H1 (cell line): ENCODE results near the gene CUBN. TPM values are rescaled to one million over a fixed set of nuclear protein-coding genes. Genes with fewer than 3 reads are reported as not detected.

Experiments
- CTCF ChIA-PET: fragments of 300-600 bp; sonication (Branson Sonifier 250); formaldehyde crosslinking; loops from one replicate; lab custom pipeline; 2021; ENCODE audit not compliant: partially characterized antibody; lab: Charles Lee
- POLR2A ChIA-PET: fragments of 300-600 bp; sonication (Branson Sonifier 250); formaldehyde crosslinking; loops from one replicate; lab custom pipeline; 2021; ENCODE audit warnings: inconsistent platforms; ENCODE audit not compliant: partially characterized antibody; lab: Charles Lee
- DNase-seq, 2 experiments: peaks; one replicate each; pipeline versions ENCODE4 v3.0.0 to v3.0.0-alpha.2; 2010 to 2022; ENCODE audit warnings: low spot score in 2 of 2, low read depth in 1 of 2, mixed read lengths in 1 of 2
- FAIRE-seq: peaks from 2 replicates; lab custom pipeline; 2011; peaks lifted over from hg19 to GRCh38; lab: Jason Lieb, UNC
- H2AFZ ChIP-seq: 2 replicates; pipeline ENCODE4 v1.8.1; 2012; ENCODE audit warnings: low read length, inconsistent platforms
- H2AK5ac ChIP-seq: 2 replicates; pipeline ENCODE4 v1.6.1; 2013; ENCODE audit warnings: low read depth, low read length
- H2BK120ac ChIP-seq: replicated peaks from 2 replicates; pipeline ENCODE3; 2013; ENCODE audit warnings: low read depth, low read length, inconsistent platforms
- H2BK12ac ChIP-seq: 2 replicates; pipeline ENCODE4 v1.6.1; 2013; ENCODE audit warnings: low read depth, low read length
- H2BK15ac ChIP-seq: 2 replicates; pipeline ENCODE4 v1.6.1; 2013; ENCODE audit warnings: low read length
- H2BK20ac ChIP-seq: 2 replicates; pipeline ENCODE4 v1.6.1; 2013; ENCODE audit warnings: low read length
- H2BK5ac ChIP-seq: 2 replicates; pipeline ENCODE4 v1.6.1; 2013; ENCODE audit warnings: low read depth, low read length
- H3K14ac ChIP-seq: 2 replicates; pipeline ENCODE4 v1.6.1; 2013; ENCODE audit warnings: inconsistent platforms; ENCODE audit not compliant: insufficient read length
- H3K18ac ChIP-seq: 2 replicates; pipeline ENCODE4 v1.6.1; 2013; ENCODE audit warnings: low read length; ENCODE audit errors: extremely low read depth
- H3K23ac ChIP-seq: 2 replicates; pipeline ENCODE4 v1.6.1; 2013; ENCODE audit warnings: inconsistent platforms; ENCODE audit not compliant: insufficient read length
- H3K23me2 ChIP-seq: 2 replicates; pipeline ENCODE4 v1.6.1; 2013; ENCODE audit warnings: low read depth, low read length
- H3K27ac ChIP-seq: 2 replicates; pipeline ENCODE4 v1.6.1; 2011; ENCODE audit warnings: low read depth, low read length, inconsistent platforms
- H3K27me3 ChIP-seq, 4 experiments: replicated peaks in 1 of 4; 1 replicate in 1 of 4; 2 replicates in 3 of 4; pipeline versions ENCODE4 v1.6.1 to v1.8.1; 2011 to 2013; ENCODE audit warnings: low read length in 3 of 4, mild to moderate bottlenecking in 3 of 4, inconsistent platforms in 2 of 4, mixed read lengths in 2 of 4, moderate library complexity in 1 of 4; ENCODE audit not compliant: control insufficient read depth in 3 of 4, insufficient read depth in 3 of 4; ENCODE audit errors: extremely low read depth in 1 of 4
- H3K36me3 ChIP-seq, 4 experiments: 2 replicates each; pipeline versions ENCODE4 v1.6.1 to v1.8.1; 2011 to 2013; ENCODE audit warnings: mild to moderate bottlenecking in 4 of 4, low read length in 3 of 4, moderate library complexity in 2 of 4, control low read depth in 1 of 4, inconsistent platforms in 1 of 4; ENCODE audit not compliant: insufficient read depth in 4 of 4, control insufficient read depth in 2 of 4
- H3K4ac ChIP-seq: replicated peaks from 2 replicates; pipeline ENCODE3; 2013; ENCODE audit warnings: low read length, low read depth, mixed read lengths, inconsistent platforms; ENCODE audit not compliant: insufficient read length
- H3K4me1 ChIP-seq, 4 experiments: replicated peaks in 1 of 4; 1 replicate in 1 of 4; 2 replicates in 3 of 4; pipeline versions ENCODE4 v1.6.1 to v1.8.1; 2011 to 2013; ENCODE audit warnings: low read length in 3 of 4, inconsistent platforms in 2 of 4, mixed read lengths in 1 of 4; ENCODE audit not compliant: insufficient read depth in 4 of 4, control insufficient read depth in 3 of 4
- H3K4me2 ChIP-seq, 2 experiments: 2 replicates each; pipeline versions ENCODE4 v1.6.1 to v1.8.1; 2011 to 2013; ENCODE audit warnings: low read depth in 2 of 2, low read length in 2 of 2, control low read depth in 1 of 2, inconsistent platforms in 1 of 2, mild to moderate bottlenecking in 1 of 2; ENCODE audit not compliant: insufficient read depth in 1 of 2
- H3K4me3 ChIP-seq, 4 experiments: fragments of 200-600, 300-600 bp in 1 of 4; sonication (generic), shearing (Covaris generic), sonication (Bioruptor Twin) in 1 of 4; 2 replicates each; pipeline versions ENCODE4 v1.5.1 to v1.8.1; 2011 to 2016; ENCODE audit warnings: low read length in 4 of 4, low read depth in 3 of 4, control low read depth in 2 of 4, inconsistent platforms in 2 of 4, mild to moderate bottlenecking in 2 of 4, mixed read lengths in 1 of 4, moderate library complexity in 1 of 4; ENCODE audit not compliant: insufficient read depth in 2 of 4; ENCODE audit errors: extremely low read depth in 1 of 4
- H3K56ac ChIP-seq: replicated peaks from 2 replicates; pipeline ENCODE3; 2013; ENCODE audit warnings: low read depth, mild to moderate bottlenecking, mixed read lengths, low read length, inconsistent platforms; ENCODE audit not compliant: insufficient read length
- H3K79me1 ChIP-seq: 2 replicates; pipeline ENCODE4 v1.6.1; 2013; ENCODE audit warnings: low read depth, low read length, control low read depth
- H3K79me2 ChIP-seq, 2 experiments: 2 replicates each; pipeline versions ENCODE4 v1.6.1 to v1.8.1; 2012 to 2013; ENCODE audit warnings: low read length in 2 of 2, mild to moderate bottlenecking in 2 of 2, inconsistent platforms in 1 of 2; ENCODE audit not compliant: insufficient read depth in 2 of 2, control insufficient read depth in 1 of 2
- H3K9ac ChIP-seq, 4 experiments: replicated peaks in 1 of 4; 1 replicate in 1 of 4; 2 replicates in 3 of 4; pipeline versions ENCODE4 v1.6.1 to v1.8.1; 2011 to 2013; ENCODE audit warnings: low read depth in 3 of 4, low read length in 3 of 4, control low read depth in 2 of 4, mild to moderate bottlenecking in 2 of 4, moderate library complexity in 2 of 4, inconsistent platforms in 1 of 4; ENCODE audit errors: extremely low read depth in 1 of 4
- H3K9me3 ChIP-seq, 2 experiments: 2 replicates each; pipeline versions ENCODE4 v1.6.1 to v1.8.1; 2012 to 2013; ENCODE audit warnings: mild to moderate bottlenecking in 2 of 2, moderate library complexity in 2 of 2, control low read depth in 1 of 2, inconsistent platforms in 1 of 2, low read depth in 1 of 2, low read length in 1 of 2, mixed read lengths in 1 of 2; ENCODE audit not compliant: insufficient read depth in 2 of 2
- H4K20me1 ChIP-seq, 2 experiments: replicated peaks in 1 of 2; 2 replicates each; pipeline versions ENCODE3 to v1.8.1; 2011 to 2013; ENCODE audit warnings: inconsistent platforms in 2 of 2, low read length in 2 of 2, mild to moderate bottlenecking in 1 of 2; ENCODE audit not compliant: insufficient read depth in 2 of 2, control insufficient read depth in 1 of 2
- H4K5ac ChIP-seq: 2 replicates; pipeline ENCODE4 v1.6.1; 2013; ENCODE audit warnings: low read length, low read depth, mixed read lengths, inconsistent platforms; ENCODE audit not compliant: insufficient read length
- H4K8ac ChIP-seq: 2 replicates; pipeline ENCODE4 v1.8.0; 2013; ENCODE audit warnings: mild to moderate bottlenecking, moderate library complexity, low read length, inconsistent platforms; ENCODE audit not compliant: insufficient read depth; ENCODE audit errors: extremely low read depth
- H4K91ac ChIP-seq: replicated peaks from 2 replicates; pipeline ENCODE3; 2013; ENCODE audit warnings: low read length, mixed read lengths, inconsistent platforms; ENCODE audit not compliant: insufficient read length
- BRCA1 ChIP-seq: IDR thresholded peaks from 2 replicates; pipeline ENCODE4 v1.6.1; 2012; ENCODE audit warnings: low read depth, low read length, improper control_type of control experiment
- CTBP2 ChIP-seq: IDR thresholded peaks from 2 replicates; pipeline ENCODE4 v1.7.0; 2011; ENCODE audit warnings: borderline replicate concordance, mild to moderate bottlenecking, moderate library complexity, mixed read lengths, low read length; ENCODE audit not compliant: insufficient read depth, insufficient read length
- GTF2F1 ChIP-seq: IDR thresholded peaks from 2 replicates; pipeline ENCODE4 v1.6.1; 2012; ENCODE audit warnings: low read depth, low read length, improper control_type of control experiment, borderline replicate concordance
- HDAC2 ChIP-seq, 2 experiments: fragments of 300-600 bp in 1 of 2; sonication (generic) in 1 of 2; IDR thresholded peaks; 2 replicates each; pipeline ENCODE4 v1.6.1; 2011 to 2012; ENCODE audit warnings: low read depth in 2 of 2, low read length in 2 of 2, mild to moderate bottlenecking in 2 of 2, moderate library complexity in 2 of 2, borderline replicate concordance in 1 of 2, inconsistent platforms in 1 of 2
- JUN ChIP-seq: IDR thresholded peaks from 2 replicates; pipeline ENCODE4 v1.6.1; 2011; ENCODE audit warnings: low read depth, mild to moderate bottlenecking, improper control_type of control experiment, low read length
- RAD21 ChIP-seq, 2 experiments: IDR thresholded peaks in 1 of 2; conservative IDR thresholded peaks in 1 of 2; 2 replicates each; pipeline ENCODE4 v1.6.1; 2011; ENCODE audit warnings: low read depth in 2 of 2, low read length in 2 of 2, improper control_type of control experiment in 1 of 2, inconsistent platforms in 1 of 2, mild to moderate bottlenecking in 1 of 2, moderate library complexity in 1 of 2
- SIRT6 ChIP-seq: IDR thresholded peaks from one replicate; pipeline ENCODE4 v1.7.1; 2012; ENCODE audit warnings: low read length, inconsistent platforms
- TAF1 ChIP-seq: IDR thresholded peaks from 2 replicates; pipeline ENCODE4 v1.6.1; 2011; ENCODE audit warnings: mild to moderate bottlenecking, low read depth, low read length
- WGBS, 2 experiments: shearing (Covaris generic) in 1 of 2; methylation state at CpG; one replicate each; pipeline versions ENCODE4 v1.1.6 to v1.1.7; 2013 to 2015; ENCODE audit warnings: low lambda C conversion rate in 2 of 2, mixed read lengths in 2 of 2, inconsistent platforms in 1 of 2, low coverage in 1 of 2, missing lambda C conversion rate in 1 of 2; ENCODE audit not compliant: insufficient replicate concordance in 2 of 2, insufficient coverage in 1 of 2, insufficient read length in 1 of 2; ENCODE audit errors: extremely low coverage in 1 of 2, missing lambda C conversion rate in 1 of 2; 5-methylcytosine and 5-hydroxymethylcytosine counted together
- polyA plus RNA-seq, 7 experiments: library from polyadenylated mRNA; depleted of rRNA in 3 of 7; stranded (reverse) in 5 of 7; unstranded in 2 of 7; fragments of >200 nt in 5 of 7; fragments of 200-250 nt in 2 of 7; gene quantifications; 1 replicate in 5 of 7; 2 replicates in 1 of 7; 4 replicates in 1 of 7; pipeline versions ENCODE4 v1.2.1 to v1.2.3, GENCODE V29; 2011 to 2013; ENCODE audit warnings: missing spikeins in 2 of 7, mixed read lengths in 2 of 7
- total RNA-seq: library from RNA; stranded (reverse); fragmentation: NEBNext Ultra II Directional; extraction: Animal tissue kit (Norgen Biotek cat#: 25700); gene quantifications from 2 replicates; pipeline ENCODE4 v1.2.1, GENCODE V29; 2021

The CUBN gene
- total and polyA plus RNA-seq, 2 of the 8 experiments (the other 6 are each of a cell fraction or from before 2014, with no cell fraction given) = 0.04 to 0.08 TPM

- Histone ChIP-seq H3K4ac (no peak overlapping the region), H3K79me1 (no peaks in the 10 kb centered on the region), H3K18ac (no peak overlapping the region), H3K79me2 (no peaks in the 10 kb centered on the region), H3K9me3 (no peaks in the 10 kb centered on the region), H3K4me3 (no peak overlapping the region), H3K36me3 (no peaks in the 10 kb centered on the region), H2BK120ac (no peak overlapping the region), H3K9ac (no peak overlapping the region), H3K27me3 (no peaks in the 10 kb centered on the region), H2BK12ac (no peak overlapping the region), H3K14ac (no peak overlapping the region), H2BK5ac (no peak overlapping the region), H4K91ac (no peak overlapping the region), H2AFZ (no peak overlapping the region), H4K5ac (no peak overlapping the region), H2BK20ac (no peak overlapping the region), H3K23ac (no peak overlapping the region), H3K23me2 (no peaks in the 10 kb centered on the region), H3K56ac (no peak overlapping the region), H3K27ac (no peak overlapping the region), H3K4me1 (peaks cover 0 to 9% (median 0%) of the 10 kb centered on the region in 4 experiments; a peak in 1 of 7 replicates), H2BK15ac (no peak overlapping the region), H4K8ac (no peak overlapping the region), H2AK5ac (no peak overlapping the region), H4K20me1 (no peaks in the 10 kb centered on the region), H3K4me2 (no peak overlapping the region)
- no peak for FAIRE-seq
- CTCF ChIA-PET = no interaction called here
- no peak for DNase-seq
- POLR2A ChIA-PET = no interaction called here
- WGBS, 2 experiments = 76% methylated on average over 6 of the region's 6 CpGs; no CpG with 5 or more reads in 1 of the 2 experiments
- TF ChIP-seq BRCA1 (no peak), CTBP2 (no peak), GTF2F1 (no peak), TAF1 (no peak), RAD21 (IDR thresholded peaks at IDR 0.05 in 1 of 2, conservative IDR thresholded peaks at IDR 0.05 in 1 of 2; ENCODE audit: low read depth in 2 of 2, low read length in 2 of 2) (no peak), JUN (no peak), HDAC2 (IDR thresholded peaks at IDR 0.05; ENCODE audit: borderline replicate concordance in 1 of 2, low read depth in 2 of 2, low read length in 2 of 2) (no peak), SIRT6 (no peak)
These were observed 69.3 kb downstream of the CUBN start for GRCh38 chr10:17060289-17060688.
